HepG2 (cell line): ENCODE measurements around the gene SPIRE1. TPM values are rescaled to one million over a fixed set of nuclear protein-coding genes. Genes with fewer than 3 reads are reported as not detected.

Experiments used
- FOXJ3 ChIP-seq: sonication (generic); formaldehyde crosslinking; IDR thresholded peaks from 2 replicates; pipeline ENCODE4 v1.4.0; 2020; ENCODE audit warnings: missing genetic modification reagents, mild to moderate bottlenecking, borderline replicate concordance
- FOXM1 ChIP-seq: sonication (generic); formaldehyde crosslinking; IDR thresholded peaks from 2 replicates; pipeline ENCODE4 v1.5.0; 2020; ENCODE audit warnings: missing genetic modification reagents
- FOXP1 ChIP-seq, 2 experiments: fragments of 450-650 bp in 1 of 2; IDR thresholded peaks; 2 replicates each; pipeline ENCODE4 v1.6.1; 2017 to 2018; ENCODE audit warnings: antibody characterized with exemption in 1 of 2
- GATA4 ChIP-seq: sonication (generic); IDR thresholded peaks from 2 replicates; pipeline ENCODE4 v1.6.1; 2016; ENCODE audit warnings: antibody characterized with exemption, low read depth, borderline replicate concordance
- JUND ChIP-seq: sonication (generic); formaldehyde crosslinking; IDR thresholded peaks from 2 replicates; pipeline ENCODE4 v1.8.0; 2022; ENCODE audit warnings: mild to moderate bottlenecking, missing genetic modification reagents
- KLF11 ChIP-seq: IDR thresholded peaks from 2 replicates; pipeline ENCODE4 v1.6.1; 2016; ENCODE audit warnings: missing compliant biosample characterization
- ZNF615 ChIP-seq: sonication (generic); formaldehyde crosslinking; IDR thresholded peaks from 2 replicates; pipeline ENCODE4 v1.5.0; 2020; ENCODE audit warnings: mild to moderate bottlenecking, missing genetic modification reagents, borderline replicate concordance
- ZNF724P ChIP-seq: sonication (generic); formaldehyde crosslinking; IDR thresholded peaks from 2 replicates; pipeline ENCODE4 v1.8.0; 2022; ENCODE audit warnings: missing genetic modification reagents, borderline replicate concordance
- polyA plus RNA-seq, 8 experiments: library from polyadenylated mRNA; depleted of rRNA in 3 of 8; stranded (reverse) in 7 of 8; unstranded in 1 of 8; fragments of >200 nt; fragmentation: Illumina TruSeq in 4 of 8; extraction: Trizol in 4 of 8; gene quantifications; 2 replicates each; pipeline versions ENCODE4 v1.2.1 to v1.2.3, GENCODE V29; 2011 to 2016; ENCODE audit warnings: low read depth in 4 of 8, missing spikeins in 1 of 8, mixed read lengths in 1 of 8; ENCODE audit not compliant: insufficient read depth in 1 of 8
- total RNA-seq, 5 experiments: library from RNA; depleted of rRNA; stranded (reverse); fragments of >200 nt; fragmentation: Illumina TruSeq; extraction: Trizol; gene quantifications; 2 replicates each; pipeline ENCODE4 v1.2.3, GENCODE V29; 2016; ENCODE audit warnings: low read depth in 1 of 5
- TF ChIP-seq, protein P1 (sequence below): sonication (generic); formaldehyde crosslinking; IDR thresholded peaks from 2 replicates; pipeline ENCODE4 v1.8.0; 2023; ENCODE audit warnings: mild to moderate bottlenecking, missing genetic modification reagents
- TF ChIP-seq, protein P2 (sequence below): sonication (generic); formaldehyde crosslinking; IDR thresholded peaks from 2 replicates; pipeline ENCODE4 v1.8.0; 2022; ENCODE audit warnings: missing genetic modification reagents, low read depth, mild to moderate bottlenecking, borderline replicate concordance
- TF ChIP-seq, protein P3 (sequence below): sonication (generic); formaldehyde crosslinking; IDR thresholded peaks from 2 replicates; pipeline ENCODE4 v1.4.0; 2020; ENCODE audit warnings: missing genetic modification reagents, borderline replicate concordance
- TF ChIP-seq, protein P4 (sequence below), 2 experiments: sonication (generic) in 1 of 2; formaldehyde crosslinking in 1 of 2; IDR thresholded peaks; 2 replicates each; pipeline versions ENCODE4 v1.4.0 to v1.6.1; 2018 to 2020; ENCODE audit warnings: missing genetic modification reagents in 2 of 2, borderline replicate concordance in 1 of 2, low read depth in 1 of 2, mild to moderate bottlenecking in 1 of 2, missing biosample characterization in 1 of 2
- TF ChIP-seq, protein P5 (sequence below): sonication (generic); formaldehyde crosslinking; IDR thresholded peaks from 2 replicates; pipeline ENCODE4 v1.4.0; 2020; ENCODE audit warnings: missing genetic modification reagents
- TF ChIP-seq, protein P6 (sequence below): sonication (generic); formaldehyde crosslinking; IDR thresholded peaks from 2 replicates; pipeline ENCODE4 v1.4.0; 2020; ENCODE audit warnings: missing genetic modification reagents

SPIRE1 gene
- total and polyA plus RNA-seq, 2 of the 13 experiments (the other 11 are each of a cell fraction or from before 2014, with no cell fraction given) = 9.9 to 21.3 TPM

DNA sequence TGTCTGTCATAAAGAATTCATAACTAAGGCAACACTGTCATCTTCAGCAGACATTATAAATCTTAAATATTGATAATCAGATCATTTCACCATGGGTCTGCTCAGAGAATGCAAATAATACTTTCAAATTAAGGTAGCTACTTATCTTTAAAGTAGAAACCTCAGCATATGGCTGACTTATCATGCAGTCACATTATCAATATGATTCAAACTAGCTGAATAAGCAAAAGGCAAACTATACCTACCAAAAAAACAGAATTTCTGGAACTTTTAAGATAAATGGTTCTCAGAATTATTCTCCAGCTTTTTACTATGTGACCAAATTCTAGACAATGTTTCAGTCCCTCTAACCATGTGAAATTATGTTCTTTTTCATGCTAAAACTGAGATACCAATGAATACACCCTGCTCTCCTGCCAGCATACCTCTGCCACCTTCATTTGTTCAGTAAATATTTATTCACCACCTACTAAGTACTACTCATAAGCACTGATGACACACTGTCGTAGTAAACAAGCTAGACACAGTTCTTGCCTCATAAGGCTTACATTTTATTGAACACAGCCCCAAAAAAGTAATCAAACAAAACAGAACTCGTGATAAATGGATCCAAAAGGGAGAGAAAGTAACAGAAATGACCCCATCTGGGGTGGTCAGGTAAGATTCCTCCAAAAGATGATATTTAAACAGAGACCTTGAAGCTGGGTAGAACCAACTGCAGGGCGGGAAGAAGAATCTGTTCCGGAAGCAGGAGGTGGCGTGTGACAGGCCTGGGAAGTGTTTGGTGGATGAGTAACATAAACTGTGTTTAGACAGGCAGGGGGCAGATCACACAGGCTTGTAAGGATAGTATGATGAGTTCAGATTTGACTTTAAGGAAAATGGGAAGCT lies 17.7 kb downstream of the SPIRE1 start (continued):
- TF ChIP-seq, protein P1, sequence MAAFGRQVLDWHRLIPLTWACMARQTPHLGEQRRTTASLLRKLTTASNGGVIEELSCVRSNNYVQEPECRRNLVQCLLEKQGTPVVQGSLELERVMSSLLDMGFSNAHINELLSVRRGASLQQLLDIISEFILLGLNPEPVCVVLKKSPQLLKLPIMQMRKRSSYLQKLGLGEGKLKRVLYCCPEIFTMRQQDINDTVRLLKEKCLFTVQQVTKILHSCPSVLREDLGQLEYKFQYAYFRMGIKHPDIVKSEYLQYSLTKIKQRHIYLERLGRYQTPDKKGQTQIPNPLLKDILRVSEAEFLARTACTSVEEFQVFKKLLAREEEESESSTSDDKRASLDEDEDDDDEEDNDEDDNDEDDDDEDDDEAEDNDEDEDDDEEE (CRISPR knock-in tag) = no peak
- TF ChIP-seq JUND (CRISPR knock-in tag) (no peak), GATA4 (no peak), FOXJ3 (CRISPR knock-in tag) (no peak), ZNF724P (no peak), ZNF615 (CRISPR knock-in tag) (no peak), FOXM1 (no peak), KLF11 (no peak), FOXP1 (IDR thresholded peaks at IDR 0.05) (no peak), FOXP1 (CRISPR knock-in tag; IDR thresholded peaks at IDR 0.05) (peak; percentile 77)
- TF ChIP-seq, protein P2, sequence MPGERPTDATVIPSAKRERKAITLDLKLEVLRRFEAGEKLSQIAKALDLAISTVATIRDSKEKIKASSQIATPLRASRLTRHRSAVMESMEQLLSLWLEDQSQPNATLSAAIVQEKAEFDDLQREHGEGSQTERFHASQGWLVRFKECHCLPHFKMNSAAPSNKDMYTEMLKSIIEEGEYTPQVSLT (CRISPR knock-in tag) = no peak
- TF ChIP-seq, protein P3, sequence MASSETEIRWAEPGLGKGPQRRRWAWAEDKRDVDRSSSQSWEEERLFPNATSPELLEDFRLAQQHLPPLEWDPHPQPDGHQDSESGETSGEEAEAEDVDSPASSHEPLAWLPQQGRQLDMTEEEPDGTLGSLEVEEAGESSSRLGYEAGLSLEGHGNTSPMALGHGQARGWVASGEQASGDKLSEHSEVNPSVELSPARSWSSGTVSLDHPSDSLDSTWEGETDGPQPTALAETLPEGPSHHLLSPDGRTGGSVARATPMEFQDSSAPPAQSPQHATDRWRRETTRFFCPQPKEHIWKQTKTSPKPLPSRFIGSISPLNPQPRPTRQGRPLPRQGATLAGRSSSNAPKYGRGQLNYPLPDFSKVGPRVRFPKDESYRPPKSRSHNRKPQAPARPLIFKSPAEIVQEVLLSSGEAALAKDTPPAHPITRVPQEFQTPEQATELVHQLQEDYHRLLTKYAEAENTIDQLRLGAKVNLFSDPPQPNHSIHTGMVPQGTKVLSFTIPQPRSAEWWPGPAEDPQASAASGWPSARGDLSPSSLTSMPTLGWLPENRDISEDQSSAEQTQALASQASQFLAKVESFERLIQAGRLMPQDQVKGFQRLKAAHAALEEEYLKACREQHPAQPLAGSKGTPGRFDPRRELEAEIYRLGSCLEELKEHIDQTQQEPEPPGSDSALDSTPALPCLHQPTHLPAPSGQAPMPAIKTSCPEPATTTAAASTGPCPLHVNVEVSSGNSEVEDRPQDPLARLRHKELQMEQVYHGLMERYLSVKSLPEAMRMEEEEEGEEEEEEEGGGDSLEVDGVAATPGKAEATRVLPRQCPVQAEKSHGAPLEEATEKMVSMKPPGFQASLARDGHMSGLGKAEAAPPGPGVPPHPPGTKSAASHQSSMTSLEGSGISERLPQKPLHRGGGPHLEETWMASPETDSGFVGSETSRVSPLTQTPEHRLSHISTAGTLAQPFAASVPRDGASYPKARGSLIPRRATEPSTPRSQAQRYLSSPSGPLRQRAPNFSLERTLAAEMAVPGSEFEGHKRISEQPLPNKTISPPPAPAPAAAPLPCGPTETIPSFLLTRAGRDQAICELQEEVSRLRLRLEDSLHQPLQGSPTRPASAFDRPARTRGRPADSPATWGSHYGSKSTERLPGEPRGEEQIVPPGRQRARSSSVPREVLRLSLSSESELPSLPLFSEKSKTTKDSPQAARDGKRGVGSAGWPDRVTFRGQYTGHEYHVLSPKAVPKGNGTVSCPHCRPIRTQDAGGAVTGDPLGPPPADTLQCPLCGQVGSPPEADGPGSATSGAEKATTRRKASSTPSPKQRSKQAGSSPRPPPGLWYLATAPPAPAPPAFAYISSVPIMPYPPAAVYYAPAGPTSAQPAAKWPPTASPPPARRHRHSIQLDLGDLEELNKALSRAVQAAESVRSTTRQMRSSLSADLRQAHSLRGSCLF (CRISPR knock-in tag) = no peak
- TF ChIP-seq, protein P4, sequence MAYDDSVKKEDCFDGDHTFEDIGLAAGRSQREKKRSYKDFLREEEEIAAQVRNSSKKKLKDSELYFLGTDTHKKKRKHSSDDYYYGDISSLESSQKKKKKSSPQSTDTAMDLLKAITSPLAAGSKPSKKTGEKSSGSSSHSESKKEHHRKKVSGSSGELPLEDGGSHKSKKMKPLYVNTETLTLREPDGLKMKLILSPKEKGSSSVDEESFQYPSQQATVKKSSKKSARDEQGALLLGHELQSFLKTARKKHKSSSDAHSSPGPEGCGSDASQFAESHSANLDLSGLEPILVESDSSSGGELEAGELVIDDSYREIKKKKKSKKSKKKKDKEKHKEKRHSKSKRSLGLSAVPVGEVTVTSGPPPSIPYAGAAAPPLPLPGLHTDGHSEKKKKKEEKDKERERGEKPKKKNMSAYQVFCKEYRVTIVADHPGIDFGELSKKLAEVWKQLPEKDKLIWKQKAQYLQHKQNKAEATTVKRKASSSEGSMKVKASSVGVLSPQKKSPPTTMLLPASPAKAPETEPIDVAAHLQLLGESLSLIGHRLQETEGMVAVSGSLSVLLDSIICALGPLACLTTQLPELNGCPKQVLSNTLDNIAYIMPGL (CRISPR knock-in tag; IDR thresholded peaks at IDR 0.05; ENCODE audit: borderline replicate concordance in 1 of 2, low read depth in 1 of 2) = no peak
- TF ChIP-seq, protein P5, sequence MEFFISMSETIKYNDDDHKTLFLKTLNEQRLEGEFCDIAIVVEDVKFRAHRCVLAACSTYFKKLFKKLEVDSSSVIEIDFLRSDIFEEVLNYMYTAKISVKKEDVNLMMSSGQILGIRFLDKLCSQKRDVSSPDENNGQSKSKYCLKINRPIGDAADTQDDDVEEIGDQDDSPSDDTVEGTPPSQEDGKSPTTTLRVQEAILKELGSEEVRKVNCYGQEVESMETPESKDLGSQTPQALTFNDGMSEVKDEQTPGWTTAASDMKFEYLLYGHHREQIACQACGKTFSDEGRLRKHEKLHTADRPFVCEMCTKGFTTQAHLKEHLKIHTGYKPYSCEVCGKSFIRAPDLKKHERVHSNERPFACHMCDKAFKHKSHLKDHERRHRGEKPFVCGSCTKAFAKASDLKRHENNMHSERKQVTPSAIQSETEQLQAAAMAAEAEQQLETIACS (CRISPR knock-in tag) = no peak
- TF ChIP-seq, protein P6, sequence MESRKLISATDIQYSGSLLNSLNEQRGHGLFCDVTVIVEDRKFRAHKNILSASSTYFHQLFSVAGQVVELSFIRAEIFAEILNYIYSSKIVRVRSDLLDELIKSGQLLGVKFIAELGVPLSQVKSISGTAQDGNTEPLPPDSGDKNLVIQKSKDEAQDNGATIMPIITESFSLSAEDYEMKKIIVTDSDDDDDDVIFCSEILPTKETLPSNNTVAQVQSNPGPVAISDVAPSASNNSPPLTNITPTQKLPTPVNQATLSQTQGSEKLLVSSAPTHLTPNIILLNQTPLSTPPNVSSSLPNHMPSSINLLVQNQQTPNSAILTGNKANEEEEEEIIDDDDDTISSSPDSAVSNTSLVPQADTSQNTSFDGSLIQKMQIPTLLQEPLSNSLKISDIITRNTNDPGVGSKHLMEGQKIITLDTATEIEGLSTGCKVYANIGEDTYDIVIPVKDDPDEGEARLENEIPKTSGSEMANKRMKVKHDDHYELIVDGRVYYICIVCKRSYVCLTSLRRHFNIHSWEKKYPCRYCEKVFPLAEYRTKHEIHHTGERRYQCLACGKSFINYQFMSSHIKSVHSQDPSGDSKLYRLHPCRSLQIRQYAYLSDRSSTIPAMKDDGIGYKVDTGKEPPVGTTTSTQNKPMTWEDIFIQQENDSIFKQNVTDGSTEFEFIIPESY (CRISPR knock-in tag) = no peak
